Epithelial cell of esophagus (primary cell): ENCODE measurements around the gene PLEKHA7.
"Not testable (repeated sequence)": the region's sequence is repeated elsewhere in the genome, so short reads cannot be mapped to it uniquely, and the experiment has no call there.

ENCODE experiments used
- DNase-seq: peaks from one replicate; pipeline ENCODE4 v3.0.0; 2010; ENCODE audit warnings: low read depth
- H3K4me3 ChIP-seq: 2 replicates; pipeline ENCODE4 v1.5.1; 2011; ENCODE audit warnings: mild to moderate bottlenecking, low read length, control low read depth
- TF ChIP-seq, protein P1 (sequence below): IDR thresholded peaks from 2 replicates; pipeline ENCODE4 v1.5.1; 2011; ENCODE audit warnings: low read depth, mild to moderate bottlenecking, low read length, control low read depth, inconsistent platforms; ENCODE audit not compliant: insufficient read depth; ENCODE audit errors: missing control alignments

The PLEKHA7 gene

DNA sequence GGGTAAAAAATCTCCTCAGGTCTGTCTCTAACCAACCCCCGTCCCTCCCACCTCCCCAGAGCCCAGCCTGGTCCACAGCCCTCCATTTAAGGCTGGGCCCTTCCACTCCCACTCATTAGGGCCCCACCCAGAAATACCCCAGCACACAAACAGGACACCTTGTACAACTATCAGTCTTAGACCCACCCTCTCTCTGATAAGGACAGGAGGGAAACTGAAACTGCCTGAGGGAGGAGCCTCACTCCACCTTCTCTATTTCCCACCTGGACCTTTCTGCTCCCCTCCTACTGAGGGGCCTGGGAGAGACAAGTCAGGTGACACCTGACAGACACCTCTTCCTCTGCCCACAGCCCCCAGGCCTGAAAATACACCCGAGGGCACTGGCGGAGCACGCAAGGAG, 90.2 kb downstream of the PLEKHA7 start:
- TF ChIP-seq, protein P1, sequence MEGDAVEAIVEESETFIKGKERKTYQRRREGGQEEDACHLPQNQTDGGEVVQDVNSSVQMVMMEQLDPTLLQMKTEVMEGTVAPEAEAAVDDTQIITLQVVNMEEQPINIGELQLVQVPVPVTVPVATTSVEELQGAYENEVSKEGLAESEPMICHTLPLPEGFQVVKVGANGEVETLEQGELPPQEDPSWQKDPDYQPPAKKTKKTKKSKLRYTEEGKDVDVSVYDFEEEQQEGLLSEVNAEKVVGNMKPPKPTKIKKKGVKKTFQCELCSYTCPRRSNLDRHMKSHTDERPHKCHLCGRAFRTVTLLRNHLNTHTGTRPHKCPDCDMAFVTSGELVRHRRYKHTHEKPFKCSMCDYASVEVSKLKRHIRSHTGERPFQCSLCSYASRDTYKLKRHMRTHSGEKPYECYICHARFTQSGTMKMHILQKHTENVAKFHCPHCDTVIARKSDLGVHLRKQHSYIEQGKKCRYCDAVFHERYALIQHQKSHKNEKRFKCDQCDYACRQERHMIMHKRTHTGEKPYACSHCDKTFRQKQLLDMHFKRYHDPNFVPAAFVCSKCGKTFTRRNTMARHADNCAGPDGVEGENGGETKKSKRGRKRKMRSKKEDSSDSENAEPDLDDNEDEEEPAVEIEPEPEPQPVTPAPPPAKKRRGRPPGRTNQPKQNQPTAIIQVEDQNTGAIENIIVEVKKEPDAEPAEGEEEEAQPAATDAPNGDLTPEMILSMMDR = no peak
- no peak for DNase-seq

DNA sequence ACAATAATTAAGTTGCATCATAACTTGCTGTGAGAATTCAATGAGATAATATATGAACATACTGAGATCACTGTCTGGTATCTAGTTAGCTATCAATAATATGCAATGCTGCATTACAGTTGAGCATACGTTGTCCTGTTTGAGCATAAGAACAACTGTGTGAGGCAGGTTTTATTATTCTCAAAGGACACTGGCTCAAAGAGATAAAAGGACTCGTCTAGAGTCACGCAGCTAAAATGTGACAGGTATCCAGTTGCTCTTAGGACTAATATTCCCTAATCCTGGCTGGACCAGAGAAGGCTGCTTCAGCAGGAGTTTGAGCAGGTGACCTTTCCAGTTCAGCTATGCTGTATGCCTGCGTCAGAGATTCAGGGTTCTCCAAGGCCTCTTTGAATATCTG, 92.5 kb downstream of the PLEKHA7 start:
- DNase-seq = no peak
- TF ChIP-seq, protein P1 = no peak
- H3K4me3 ChIP-seq = no peak overlapping the region

More for the DNA sequence above, 90.2 kb downstream of the PLEKHA7 start:
- H3K4me3 ChIP-seq = peak overlapping the region; percentile 53

DNA sequence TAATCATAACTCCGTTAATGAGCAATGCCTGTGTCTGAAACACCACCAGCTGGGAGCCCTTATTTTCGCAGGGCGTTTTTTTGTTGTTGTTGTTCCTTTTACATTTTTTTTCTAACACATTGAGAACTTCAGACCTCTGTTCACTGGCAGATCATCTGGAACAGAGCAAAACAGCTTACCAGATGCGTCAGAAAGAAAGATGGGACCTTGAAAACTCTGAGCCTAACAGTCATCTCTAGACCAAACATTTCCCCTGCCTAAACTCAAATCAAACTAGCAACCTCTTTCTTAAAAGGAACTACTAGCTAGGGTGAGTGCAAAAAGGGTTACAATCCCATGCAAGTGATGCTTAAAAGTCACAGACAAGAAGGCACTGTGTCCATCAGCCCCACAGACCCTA, 93.2 kb downstream of the PLEKHA7 start:
- TF ChIP-seq, protein P1 = no peak
- H3K4me3 ChIP-seq = no peak overlapping the region
- no peak for DNase-seq

DNA sequence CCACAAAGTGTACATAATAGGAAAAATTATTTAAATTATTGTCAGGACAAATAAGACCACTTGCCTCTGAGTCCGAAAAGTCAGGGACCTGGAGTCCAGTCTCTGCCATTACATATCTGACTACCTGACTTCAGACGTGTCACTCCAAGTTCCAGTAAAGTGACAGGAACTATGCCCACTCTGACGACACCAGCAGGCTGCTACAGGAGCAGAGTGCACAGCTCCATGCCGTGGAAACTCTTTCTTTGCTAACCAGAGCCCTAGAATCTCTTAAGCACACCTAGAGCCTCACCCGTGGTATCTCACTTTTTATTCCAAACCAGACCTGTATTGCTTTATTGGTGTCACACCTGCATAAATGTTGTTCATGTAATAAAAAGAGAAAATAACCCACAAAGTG, 93.7 kb downstream of the PLEKHA7 start:
- TF ChIP-seq, protein P1 = no peak
- no peak for DNase-seq
- no peak overlapping the region for H3K4me3 ChIP-seq

DNA sequence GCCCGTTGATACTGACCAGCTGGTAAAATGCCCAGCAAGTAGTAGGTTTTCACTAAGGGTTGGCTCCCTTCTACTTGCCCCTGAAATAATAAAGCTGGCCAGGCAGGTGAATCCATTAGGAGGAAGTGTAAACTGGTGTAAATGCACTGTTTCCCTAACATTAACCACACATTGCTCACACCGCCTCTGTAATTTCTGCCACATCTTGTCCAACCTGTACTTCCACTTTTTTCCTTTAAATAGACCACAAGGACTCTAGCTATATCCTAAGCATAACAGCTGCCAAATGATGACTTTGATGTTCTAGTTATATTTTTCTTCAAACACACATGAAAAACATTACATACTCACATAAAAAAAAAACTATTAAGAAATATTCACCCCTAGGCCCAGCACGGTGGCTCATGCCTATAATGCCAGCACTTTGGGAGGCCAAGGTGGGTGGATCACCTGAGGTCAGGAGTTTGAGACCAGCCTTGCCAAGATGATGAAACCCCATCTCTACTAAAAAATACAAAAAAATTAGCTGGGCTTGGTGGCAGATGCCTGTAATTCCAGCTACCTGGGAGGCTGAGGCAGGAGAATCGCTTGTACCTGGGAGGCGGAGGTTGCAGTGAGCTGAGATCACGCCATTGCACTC, 95.6 kb downstream of the PLEKHA7 start:
- H3K4me3 ChIP-seq = not testable (repeated sequence)
- peak; percentile 96 for DNase-seq

DNA sequence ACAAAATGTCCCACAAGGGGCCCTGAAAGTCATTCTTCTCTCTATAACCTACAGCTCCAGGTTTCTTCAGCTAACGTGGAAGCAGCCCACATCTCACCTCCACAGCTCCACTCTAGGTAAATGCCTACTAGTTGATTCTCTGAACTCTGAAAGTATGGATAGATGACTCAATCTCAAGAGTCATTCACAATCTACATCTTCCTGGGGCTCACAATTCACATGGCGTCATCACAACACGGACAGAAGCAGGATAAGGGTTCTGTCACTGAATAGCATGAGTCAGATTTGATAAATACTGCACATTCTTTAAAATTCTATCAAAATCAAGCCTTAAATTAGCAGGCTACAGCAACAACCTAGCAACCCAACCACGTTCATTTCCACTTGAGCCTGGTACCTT, 96.3 kb downstream of the PLEKHA7 start:
- TF ChIP-seq, protein P1 = no peak
- DNase-seq = peak; percentile 91
- H3K4me3 ChIP-seq = no peak overlapping the region

DNA sequence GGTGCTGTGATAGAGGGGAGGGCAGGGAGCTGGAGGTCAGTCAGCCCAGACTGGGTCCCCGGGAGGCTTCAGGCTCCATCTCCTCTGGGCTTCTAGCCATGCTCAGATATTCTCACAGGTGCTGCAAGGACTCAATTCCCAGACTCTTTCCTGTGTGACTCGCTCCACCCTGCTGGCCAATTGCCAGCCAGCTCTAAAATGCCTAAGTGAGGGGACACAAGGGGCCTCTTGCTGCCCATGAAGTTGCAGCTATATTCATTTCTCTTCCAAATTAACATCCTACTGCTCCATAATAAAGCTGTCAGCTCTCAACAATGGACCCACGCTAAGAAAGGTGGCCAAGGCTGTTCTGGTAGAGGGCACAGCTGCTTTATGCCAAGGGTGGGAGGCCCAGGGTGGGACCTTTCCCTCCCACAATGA, 101.5 kb downstream of the PLEKHA7 start:
- H3K4me3 ChIP-seq = no peak overlapping the region
- TF ChIP-seq, protein P1 = no peak
- no peak for DNase-seq
